Measurements from ENCODE around the gene MLLT3.

DNA sequence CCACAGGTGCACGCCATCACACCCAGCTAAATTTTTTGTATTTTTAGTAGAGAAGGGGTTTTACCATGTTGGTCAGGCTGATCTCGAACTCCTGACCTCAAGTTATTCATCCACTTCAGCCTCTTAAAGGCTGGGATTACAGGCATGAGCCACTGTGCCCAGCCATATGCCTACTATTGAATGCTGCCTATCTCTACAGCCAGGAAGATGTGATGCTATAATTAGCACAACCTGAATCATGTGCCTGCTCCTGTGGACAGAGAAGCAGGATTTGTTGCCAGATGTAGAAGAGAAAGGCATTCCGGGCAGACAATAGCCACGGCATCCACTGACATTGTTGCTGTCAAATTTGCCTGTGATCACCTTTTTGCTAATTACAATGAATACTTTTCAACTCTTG lies 24.4 kb upstream of the MLLT3 start:
- TF ChIP-seq, protein P1, sequence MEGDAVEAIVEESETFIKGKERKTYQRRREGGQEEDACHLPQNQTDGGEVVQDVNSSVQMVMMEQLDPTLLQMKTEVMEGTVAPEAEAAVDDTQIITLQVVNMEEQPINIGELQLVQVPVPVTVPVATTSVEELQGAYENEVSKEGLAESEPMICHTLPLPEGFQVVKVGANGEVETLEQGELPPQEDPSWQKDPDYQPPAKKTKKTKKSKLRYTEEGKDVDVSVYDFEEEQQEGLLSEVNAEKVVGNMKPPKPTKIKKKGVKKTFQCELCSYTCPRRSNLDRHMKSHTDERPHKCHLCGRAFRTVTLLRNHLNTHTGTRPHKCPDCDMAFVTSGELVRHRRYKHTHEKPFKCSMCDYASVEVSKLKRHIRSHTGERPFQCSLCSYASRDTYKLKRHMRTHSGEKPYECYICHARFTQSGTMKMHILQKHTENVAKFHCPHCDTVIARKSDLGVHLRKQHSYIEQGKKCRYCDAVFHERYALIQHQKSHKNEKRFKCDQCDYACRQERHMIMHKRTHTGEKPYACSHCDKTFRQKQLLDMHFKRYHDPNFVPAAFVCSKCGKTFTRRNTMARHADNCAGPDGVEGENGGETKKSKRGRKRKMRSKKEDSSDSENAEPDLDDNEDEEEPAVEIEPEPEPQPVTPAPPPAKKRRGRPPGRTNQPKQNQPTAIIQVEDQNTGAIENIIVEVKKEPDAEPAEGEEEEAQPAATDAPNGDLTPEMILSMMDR (IDR thresholded peaks at IDR 0.05), result no peak
- TF ChIP-seq POLR2A (IDR thresholded peaks at IDR 0.05) (no peak), POLR2AphosphoS5 (IDR thresholded peaks at IDR 0.05; ENCODE audit: insufficient read depth in 1 of 2, low read depth in 1 of 2) (no peak)

All from vagina (tissue), 2 donors.